Measurements from ENCODE around the gene PPP2R2C.

- TF ChIP-seq CTCF (conservative IDR thresholded peaks at IDR 0.05 in 1 of 2, IDR thresholded peaks at IDR 0.05 in 1 of 2; ENCODE audit: low read depth in 1 of 2, low read length in 2 of 2) (no peak), EZH2 (IDR thresholded peaks at IDR 0.05; ENCODE audit: low read length, missing control alignments) (no peak)
Observed at GRCh38 chr4:6306299-6306698, 166.1 kb downstream of the PPP2R2C start.
